Thoracic aorta (tissue), 2 donors: ENCODE results near the gene MYL5. TPM values are rescaled to one million over a fixed set of nuclear protein-coding genes. Genes with fewer than 3 reads are reported as not detected.

Experiments used
- ATAC-seq: fragments of 150-250 bp; one replicate; pipeline ENCODE4 v1.8.0; 2017; ENCODE audit warnings: low read depth; ENCODE audit not compliant: insufficient number of reproducible peaks, low FRiP score
- DNase-seq: peaks from one replicate; pipeline ENCODE4 v3.0.0-alpha.2; 2020; ENCODE audit warnings: low spot score
- H3K27ac ChIP-seq, 2 donors: fragments of 200-600 bp; sonication (generic); 1 replicate in 1 of 2; 2 replicates in 1 of 2; pipeline ENCODE4 v1.5.1; 2016; ENCODE audit warnings: mild to moderate bottlenecking in 2 of 2, moderate library complexity in 2 of 2
- H3K27me3 ChIP-seq: fragments of 200-600 bp; sonication (generic); replicated peaks from 2 replicates; pipeline ENCODE4 v1.6.0; 2016; ENCODE audit warnings: mild to moderate bottlenecking; ENCODE audit not compliant: insufficient read depth
- H3K36me3 ChIP-seq: fragments of 200-600 bp; sonication (generic); one replicate; pipeline ENCODE4 v1.5.1; 2016
- H3K4me1 ChIP-seq, 2 donors: fragments of 200-600 bp; sonication (generic); 1 replicate in 1 of 2; 2 replicates in 1 of 2; pipeline versions ENCODE4 v1.5.1 to v1.6.0; 2016; ENCODE audit warnings: low read depth in 2 of 2, mild to moderate bottlenecking in 1 of 2; ENCODE audit not compliant: control insufficient read depth in 1 of 2
- H3K4me3 ChIP-seq: fragments of 200-600 bp; sonication (generic); 2 replicates; pipeline ENCODE4 v1.5.1; 2016; ENCODE audit warnings: mild to moderate bottlenecking
- H3K9me3 ChIP-seq: fragments of 200-600 bp; sonication (generic); 2 replicates; pipeline ENCODE4 v1.5.1; 2016
- total RNA-seq, 2 donors: library from RNA; depleted of rRNA; stranded (reverse); fragments of >200 nt; gene quantifications; one replicate each; pipeline versions ENCODE4 v1.1.0 to v1.2.3, GENCODE V29; 2016
- TF ChIP-seq, protein P1 (sequence below): fragments of 200-600 bp; sonication (generic); IDR thresholded peaks from one replicate; pipeline ENCODE4 v1.5.1; 2019; ENCODE audit warnings: antibody characterized with exemption

MYL5 gene
- total RNA-seq, 2 donors from 2014 or later = 3.8 to 4.9 TPM

DNA sequence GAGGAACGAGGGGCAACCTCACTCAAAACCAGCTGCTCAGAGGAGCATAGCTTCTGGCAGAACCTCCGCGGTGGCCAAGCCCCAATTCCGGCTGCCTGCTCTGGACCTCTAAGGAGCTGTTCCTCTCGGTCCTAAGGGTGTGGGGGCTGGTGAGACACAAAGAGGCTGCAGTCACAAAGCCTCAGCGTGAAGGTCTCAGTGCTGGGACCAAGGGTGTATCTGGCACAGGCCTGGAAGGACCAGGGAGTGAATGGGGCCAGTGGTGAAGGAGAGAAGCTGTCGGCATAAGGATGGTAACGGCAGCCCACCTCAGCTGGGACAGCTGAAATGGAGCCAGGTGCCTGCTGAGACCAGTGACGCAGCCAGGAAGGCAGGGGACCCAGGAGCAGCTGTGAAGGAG is 43.7 kb upstream of the MYL5 start:
- no peaks in the 10 kb centered on the region for H3K36me3 ChIP-seq
- DNase-seq (no peak), ATAC-seq (no peak)
- no peaks in the 10 kb centered on the region for H3K9me3 ChIP-seq
- H3K27me3 ChIP-seq = no peaks in the 10 kb centered on the region
- TF ChIP-seq, protein P1, sequence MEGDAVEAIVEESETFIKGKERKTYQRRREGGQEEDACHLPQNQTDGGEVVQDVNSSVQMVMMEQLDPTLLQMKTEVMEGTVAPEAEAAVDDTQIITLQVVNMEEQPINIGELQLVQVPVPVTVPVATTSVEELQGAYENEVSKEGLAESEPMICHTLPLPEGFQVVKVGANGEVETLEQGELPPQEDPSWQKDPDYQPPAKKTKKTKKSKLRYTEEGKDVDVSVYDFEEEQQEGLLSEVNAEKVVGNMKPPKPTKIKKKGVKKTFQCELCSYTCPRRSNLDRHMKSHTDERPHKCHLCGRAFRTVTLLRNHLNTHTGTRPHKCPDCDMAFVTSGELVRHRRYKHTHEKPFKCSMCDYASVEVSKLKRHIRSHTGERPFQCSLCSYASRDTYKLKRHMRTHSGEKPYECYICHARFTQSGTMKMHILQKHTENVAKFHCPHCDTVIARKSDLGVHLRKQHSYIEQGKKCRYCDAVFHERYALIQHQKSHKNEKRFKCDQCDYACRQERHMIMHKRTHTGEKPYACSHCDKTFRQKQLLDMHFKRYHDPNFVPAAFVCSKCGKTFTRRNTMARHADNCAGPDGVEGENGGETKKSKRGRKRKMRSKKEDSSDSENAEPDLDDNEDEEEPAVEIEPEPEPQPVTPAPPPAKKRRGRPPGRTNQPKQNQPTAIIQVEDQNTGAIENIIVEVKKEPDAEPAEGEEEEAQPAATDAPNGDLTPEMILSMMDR = no peak
- no peak overlapping the region for H3K27ac ChIP-seq
- no peaks in the 10 kb centered on the region for H3K4me1 ChIP-seq
- no peak overlapping the region for H3K4me3 ChIP-seq

DNA sequence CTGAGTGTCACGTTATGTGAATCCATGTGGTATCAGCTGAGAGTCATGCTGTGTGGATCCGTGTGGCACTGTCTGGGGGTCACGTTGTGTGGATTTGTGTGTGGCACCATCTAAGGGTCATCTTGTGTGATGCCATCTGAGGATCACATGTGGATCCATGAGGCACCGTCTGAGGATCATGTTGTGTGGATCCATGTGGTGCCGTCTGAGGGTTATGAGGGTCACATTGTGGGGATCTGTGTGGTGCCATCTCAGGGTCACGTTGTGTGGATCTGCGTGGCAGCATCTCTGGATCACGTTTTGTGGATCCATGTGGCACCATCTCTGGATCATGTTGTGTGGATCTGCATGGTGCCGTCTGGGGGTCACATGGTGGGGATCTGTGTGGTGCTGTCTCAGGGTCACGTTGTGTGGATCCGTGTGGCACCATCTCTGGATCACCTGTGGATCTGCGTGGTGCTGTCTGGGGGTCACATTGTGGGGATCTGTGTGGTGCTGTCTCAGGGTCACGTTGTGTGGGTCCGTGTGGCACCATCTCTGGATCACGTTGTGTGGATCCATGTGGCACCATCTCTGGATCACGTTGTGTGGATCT is 42.0 kb upstream of the MYL5 start:
- no peak overlapping the region for H3K27ac ChIP-seq
- H3K4me3 ChIP-seq = no peak overlapping the region
- no peak for DNase-seq

DNA sequence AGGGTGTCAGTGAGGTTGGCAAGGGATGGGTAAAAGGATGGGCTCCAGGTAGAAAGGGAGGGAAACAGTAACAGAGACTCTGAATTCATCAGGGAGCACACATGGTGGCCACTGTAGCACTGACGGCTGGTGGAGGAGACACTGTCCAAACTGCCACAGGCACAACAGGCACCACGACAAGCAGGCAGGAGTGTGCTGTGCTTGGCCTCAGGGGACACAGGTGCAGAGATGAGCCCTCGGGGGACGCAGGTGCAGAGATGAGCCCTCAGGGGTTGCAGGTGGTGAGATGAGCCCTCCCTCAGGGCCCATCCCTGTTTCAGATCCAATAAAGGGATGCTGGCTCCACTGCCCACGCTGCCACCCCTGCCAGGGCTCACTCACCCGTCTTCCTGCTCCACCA is 41.4 kb upstream of the MYL5 start:
- TF ChIP-seq, protein P1 = no peak
- DNase-seq = no peak

More for the DNA sequence above, 42.0 kb upstream of the MYL5 start:
- no peak for ATAC-seq
- no peaks in the 10 kb centered on the region for H3K4me1 ChIP-seq
- no peaks in the 10 kb centered on the region for H3K9me3 ChIP-seq
- no peaks in the 10 kb centered on the region for H3K27me3 ChIP-seq
- TF ChIP-seq, protein P1 = no peak
- H3K36me3 ChIP-seq = no peaks in the 10 kb centered on the region

DNA sequence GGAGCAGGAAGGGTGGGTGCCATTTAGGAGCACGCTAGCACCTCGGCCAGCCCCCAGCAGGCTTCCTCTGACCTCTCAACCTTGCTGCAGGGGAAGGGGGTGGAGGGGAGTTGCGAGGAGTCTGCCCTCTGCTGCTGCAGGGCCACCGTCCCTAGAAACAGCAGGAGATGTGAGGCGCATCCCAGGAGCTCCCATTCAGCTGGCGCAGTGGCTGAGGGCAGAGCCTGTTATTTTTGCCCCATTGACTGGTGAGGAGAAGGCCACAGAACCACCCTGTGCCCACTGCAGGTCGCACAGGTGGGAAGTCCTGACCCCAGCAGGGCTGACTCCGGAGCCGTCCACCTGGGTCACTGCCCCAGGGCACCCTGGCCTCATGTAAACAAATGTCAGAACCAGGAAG is 40.9 kb upstream of the MYL5 start:
- DNase-seq (no peak), ATAC-seq (no peak)
- H3K9me3 ChIP-seq = no peaks in the 10 kb centered on the region
- no peaks in the 10 kb centered on the region for H3K27me3 ChIP-seq
- no peaks in the 10 kb centered on the region for H3K4me1 ChIP-seq
- H3K36me3 ChIP-seq = no peaks in the 10 kb centered on the region
- H3K27ac ChIP-seq = no peak overlapping the region
- H3K4me3 ChIP-seq = no peak overlapping the region
- TF ChIP-seq, protein P1 = no peak

More for the DNA sequence above, 41.4 kb upstream of the MYL5 start:
- Histone ChIP-seq H3K27me3 (no peaks in the 10 kb centered on the region), H3K4me3 (no peak overlapping the region), H3K4me1 (no peaks in the 10 kb centered on the region), H3K36me3 (no peaks in the 10 kb centered on the region), H3K9me3 (no peaks in the 10 kb centered on the region), H3K27ac (no peak overlapping the region)
- ATAC-seq = no peak

DNA sequence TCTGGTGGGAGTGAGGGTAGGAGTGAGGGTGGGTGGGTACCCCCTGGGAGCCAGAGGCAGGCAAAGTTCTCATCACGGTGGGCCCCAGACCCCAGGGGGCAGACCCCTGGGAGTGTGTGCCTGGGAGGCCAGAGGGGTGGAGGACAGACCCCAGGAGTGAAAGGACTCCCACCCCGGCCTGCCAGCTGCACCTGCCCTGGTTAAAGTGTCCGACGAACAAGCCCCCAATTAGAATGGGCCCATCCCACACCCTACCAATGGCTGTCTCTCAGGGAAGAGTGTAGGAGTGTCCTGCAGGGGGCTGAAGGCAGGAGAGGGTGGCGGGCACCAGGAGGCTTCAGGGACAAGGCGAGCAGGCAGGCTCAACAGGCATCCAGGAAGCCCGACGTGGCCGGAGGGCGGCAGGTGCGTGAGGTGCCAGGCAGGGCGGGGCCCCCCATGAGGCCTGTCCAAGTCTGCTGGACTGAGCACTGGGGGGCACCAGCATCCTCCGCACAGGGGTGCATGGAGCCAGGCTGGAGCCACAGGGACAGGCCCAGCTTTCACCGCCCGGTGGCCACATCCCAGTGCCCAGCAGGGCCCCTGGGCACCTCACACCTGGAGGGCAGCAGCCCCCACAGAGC is 40.3 kb upstream of the MYL5 start:
- TF ChIP-seq, protein P1 = no peak
- no peaks in the 10 kb centered on the region for H3K4me1 ChIP-seq
- no peak for DNase-seq
- H3K9me3 ChIP-seq = no peaks in the 10 kb centered on the region
- no peak overlapping the region for H3K4me3 ChIP-seq
- ATAC-seq = no peak
- H3K27ac ChIP-seq = no peak overlapping the region
- no peaks in the 10 kb centered on the region for H3K36me3 ChIP-seq
- H3K27me3 ChIP-seq = no peaks in the 10 kb centered on the region
